GM23248 (cell line): ENCODE data around the gene EN1. TPM values are rescaled to one million over a fixed set of nuclear protein-coding genes. Genes with fewer than 3 reads are reported as not detected.

Source experiments
- DNase-seq: peaks from one replicate; pipeline ENCODE4 v3.0.0-alpha.2; 2015
- H2AFZ ChIP-seq: fragments of 200-600 bp; sonication (generic); 2 replicates; pipeline ENCODE4 v1.6.1; 2016; ENCODE audit warnings: antibody characterized with exemption
- H3F3A ChIP-seq: fragments of 200-600 bp; sonication (generic); 2 replicates; pipeline ENCODE4 v1.6.1; 2016; ENCODE audit warnings: mild to moderate bottlenecking, antibody characterized with exemption, mixed run types; ENCODE audit not compliant: insufficient read depth
- H3K27ac ChIP-seq: fragments of 200-600 bp; sonication (generic); 2 replicates; pipeline ENCODE4 v1.5.1; 2016; ENCODE audit warnings: mild to moderate bottlenecking
- H3K27me3 ChIP-seq: fragments of 200-600 bp; sonication (generic); replicated peaks from 2 replicates; pipeline ENCODE4 v1.6.1; 2016; ENCODE audit warnings: mild to moderate bottlenecking; ENCODE audit not compliant: insufficient read depth
- H3K36me3 ChIP-seq: fragments of 200-600 bp; sonication (generic); 2 replicates; pipeline ENCODE4 v1.6.1; 2016; ENCODE audit warnings: low read depth, mild to moderate bottlenecking
- H3K4me1 ChIP-seq: fragments of 200-600 bp; sonication (generic); 2 replicates; pipeline ENCODE4 v1.6.1; 2016; ENCODE audit warnings: mild to moderate bottlenecking; ENCODE audit not compliant: insufficient read depth
- H3K4me2 ChIP-seq: fragments of 200-600 bp; sonication (generic); one replicate; pipeline ENCODE4 v1.6.1; 2016; ENCODE audit warnings: mild to moderate bottlenecking; ENCODE audit not compliant: unreplicated experiment
- H3K4me3 ChIP-seq: fragments of 200-600 bp; sonication (generic); 2 replicates; pipeline ENCODE4 v1.5.1; 2016; ENCODE audit warnings: mild to moderate bottlenecking
- H3K79me2 ChIP-seq: fragments of 200-600 bp; sonication (generic); 2 replicates; pipeline ENCODE4 v1.6.1; 2016; ENCODE audit warnings: mild to moderate bottlenecking; ENCODE audit not compliant: insufficient read depth
- H3K9ac ChIP-seq: fragments of 200-600 bp; sonication (generic); 2 replicates; pipeline ENCODE4 v1.6.1; 2016; ENCODE audit warnings: mild to moderate bottlenecking
- H3K9me2 ChIP-seq: fragments of 200-600 bp; sonication (generic); 2 replicates; pipeline ENCODE4 v1.6.1; 2016; ENCODE audit warnings: mixed run types, mild to moderate bottlenecking, moderate library complexity; ENCODE audit not compliant: insufficient read depth
- H3K9me3 ChIP-seq: fragments of 200-600 bp; sonication (generic); one replicate; pipeline ENCODE4 v1.6.1; 2017; ENCODE audit warnings: low read depth
- H4K20me1 ChIP-seq: fragments of 200-600 bp; sonication (generic); 2 replicates; pipeline ENCODE4 v1.6.0; 2016; ENCODE audit not compliant: insufficient read depth
- EZH2 ChIP-seq: fragments of 200-600 bp; sonication (generic); IDR thresholded peaks from 2 replicates; pipeline ENCODE4 v1.6.1; 2018; ENCODE audit warnings: antibody characterized with exemption, mild to moderate bottlenecking; ENCODE audit not compliant: insufficient read depth, poor library complexity, severe bottlenecking
- EZH2phosphoT487 ChIP-seq: fragments of 200-600 bp; sonication (generic); IDR thresholded peaks from 2 replicates; pipeline ENCODE4 v1.6.1; 2018; ENCODE audit warnings: antibody characterized with exemption, moderate library complexity, mild to moderate bottlenecking, low read depth; ENCODE audit not compliant: insufficient read depth
- WGBS, 2 experiments: methylation state at CpG; one replicate each; pipeline ENCODE4 v1.1.6; 2015 to 2017; ENCODE audit warnings: low lambda C conversion rate in 2 of 2, low coverage in 1 of 2; ENCODE audit errors: missing lambda C conversion rate in 2 of 2; 5-methylcytosine and 5-hydroxymethylcytosine counted together
- in situ Hi-C: fragments of 300-500 bp; cut with MboI; formaldehyde crosslinking; loops from 2 replicates; pipeline ENCODE4 v1.15.0; 2020
- polyA plus RNA-seq: library from polyadenylated mRNA; unstranded; fragments of >200 nt; fragmentation: Nextera tagmentation; extraction: Ambion mirVana; gene quantifications from 2 replicates; pipeline ENCODE4 v1.2.1, GENCODE V29; 2016
- total RNA-seq: library from RNA; depleted of rRNA; stranded (reverse); fragments of >200 nt; shearing (Covaris generic); gene quantifications from 2 replicates; pipeline ENCODE4 v1.2.3, GENCODE V29; 2014

Gene EN1
- total and polyA plus RNA-seq, 2 experiments from 2014 or later, result 4.1 to 9.1 TPM

- DNase-seq, result no peak
- Histone ChIP-seq H3K27ac (no peak overlapping the region), H3K27me3 (no peaks in the 10 kb centered on the region), H3K4me1 (peaks cover 6% of the 10 kb centered on the region), H3K36me3 (peaks cover 16% of the 10 kb centered on the region; the same call in 1 of the 2 replicates), H2AFZ (no peak overlapping the region), H3K9me2 (no peaks in the 10 kb centered on the region), H3F3A (no peaks in the 10 kb centered on the region; the same call in 1 of the 2 replicates), H3K9ac (no peak overlapping the region), H4K20me1 (no peaks in the 10 kb centered on the region), H3K9me3 (no peaks in the 10 kb centered on the region), H3K4me2 (no peak overlapping the region), H3K4me3 (no peak overlapping the region), H3K79me2 (peaks cover 75% of the 10 kb centered on the region)
- WGBS, 2 experiments, result 92 to 93% methylated on average over 6 of the region's 6 CpGs
- in situ Hi-C loops, result no loop called here
- TF ChIP-seq EZH2phosphoT487, result no peak
- TF ChIP-seq EZH2, result no peak
Measured at GRCh38 chr2:118838741-118839455, 8.6 kb downstream of the EN1 start.

- no peaks in the 10 kb centered on the region for H3F3A ChIP-seq
- no peak overlapping the region for H3K4me3 ChIP-seq
- 0 out of 2 replicates have a peak, but pooled peaks cover 3% of the 10 kb centered on the region for H3K4me1 ChIP-seq
- peaks cover 62% of the 10 kb centered on the region for H3K79me2 ChIP-seq
- H3K9me3 ChIP-seq, result no peaks in the 10 kb centered on the region
- no peak overlapping the region for H3K27ac ChIP-seq
- in situ Hi-C loops, result no loop called here
- DNase-seq, result no peak
- H3K36me3 ChIP-seq, result peaks cover 13% of the 10 kb centered on the region; the same call in 1 of the 2 replicates
- WGBS, 2 experiments, result 85 to 86% methylated on average over 2 of the region's 2 CpGs
- no peaks in the 10 kb centered on the region for H3K9me2 ChIP-seq
- H3K4me2 ChIP-seq, result no peak overlapping the region
- H2AFZ ChIP-seq, result no peak overlapping the region
- no peaks in the 10 kb centered on the region for H3K27me3 ChIP-seq
- no peak overlapping the region for H3K9ac ChIP-seq
- H4K20me1 ChIP-seq, result no peaks in the 10 kb centered on the region
- no peak for TF ChIP-seq EZH2phosphoT487
- TF ChIP-seq EZH2, result no peak
Measured at GRCh38 chr2:118837621-118838020, 9.8 kb downstream of the EN1 start.

GRCh38 chr2:118837067-118837466, 10.4 kb downstream of the EN1 start:
- H3K36me3 ChIP-seq, result peaks cover 9% of the 10 kb centered on the region; the same call in 1 of the 2 replicates
- in situ Hi-C loops, result no loop called here

GRCh38 chr2:118836411-118836930, 11.0 kb downstream of the EN1 start:
- Histone ChIP-seq H2AFZ (peak overlapping the region; percentile 90), H3K9me3 (no peaks in the 10 kb centered on the region), H4K20me1 (no peaks in the 10 kb centered on the region), H3K4me3 (peak overlapping the region; percentile 80), H3K79me2 (peaks cover 51% of the 10 kb centered on the region), H3K9ac (peak overlapping the region; percentile 82), H3K36me3 (0 out of 2 replicates have a peak, but pooled peaks cover 5% of the 10 kb centered on the region), H3K4me1 (0 out of 2 replicates have a peak, but pooled peaks cover 3% of the 10 kb centered on the region), H3K4me2 (peak overlapping the region; percentile 73), H3K27me3 (no peaks in the 10 kb centered on the region), H3K27ac (no peak overlapping the region), H3F3A (0 out of 2 replicates have a peak, but pooled peaks cover 5% of the 10 kb centered on the region), H3K9me2 (no peaks in the 10 kb centered on the region)
- no peak for TF ChIP-seq EZH2phosphoT487
- TF ChIP-seq EZH2, result no peak
- no peak for DNase-seq
- in situ Hi-C loops, result no loop called here
- WGBS, 2 experiments, result 75 to 80% methylated on average over 8 of the region's 8 CpGs

More at GRCh38 chr2:118837067-118837466, 10.4 kb downstream of the EN1 start:
- H3K9ac ChIP-seq, result no peak overlapping the region
- 91 to 95% methylated on average over 9 of the region's 9 CpGs for WGBS, 2 experiments
- no peak for DNase-seq
- 0 out of 2 replicates have a peak, but pooled peaks cover 3% of the 10 kb centered on the region for H3K4me1 ChIP-seq
- no peak for TF ChIP-seq EZH2phosphoT487
- no peak for TF ChIP-seq EZH2
- H3F3A ChIP-seq, result no peaks in the 10 kb centered on the region
- H3K9me2 ChIP-seq, result no peaks in the 10 kb centered on the region
- no peak overlapping the region for H3K4me3 ChIP-seq
- no peaks in the 10 kb centered on the region for H4K20me1 ChIP-seq
- H3K27ac ChIP-seq, result no peak overlapping the region
- H3K9me3 ChIP-seq, result no peaks in the 10 kb centered on the region
- H3K27me3 ChIP-seq, result no peaks in the 10 kb centered on the region
- H2AFZ ChIP-seq, result no peak overlapping the region
- no peak overlapping the region for H3K4me2 ChIP-seq
- H3K79me2 ChIP-seq, result peaks cover 57% of the 10 kb centered on the region
